NCI-H1436 treated with DMSO at 0.1 percent for 48 hours (cell line): ENCODE data around the gene MICU1.

Source experiments
- DNase-seq: peaks from one replicate; lab custom pipeline; 2025; lab: John Stamatoyannopoulos, UW

Gene MICU1

GRCh38 chr10:72630144-72630543 is 4.3 kb upstream of the MICU1 start:
- no peak for DNase-seq

DNA sequence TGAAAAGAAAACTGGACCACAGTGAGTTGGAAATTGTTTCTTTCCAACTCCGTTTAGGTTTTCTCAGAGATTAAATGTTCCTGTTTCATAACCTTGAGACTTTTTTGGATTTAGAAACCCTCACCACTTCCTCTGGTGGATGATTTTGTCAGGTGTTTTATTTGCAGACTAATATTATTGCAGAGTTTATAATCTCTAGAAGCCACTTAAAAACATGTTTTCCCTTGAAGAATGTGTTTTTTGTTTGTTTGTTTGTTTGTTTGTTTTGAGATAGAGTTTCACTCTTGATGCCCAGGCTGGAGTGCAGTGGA is 520 bp upstream of the MICU1 start:
- no peak for DNase-seq

DNA sequence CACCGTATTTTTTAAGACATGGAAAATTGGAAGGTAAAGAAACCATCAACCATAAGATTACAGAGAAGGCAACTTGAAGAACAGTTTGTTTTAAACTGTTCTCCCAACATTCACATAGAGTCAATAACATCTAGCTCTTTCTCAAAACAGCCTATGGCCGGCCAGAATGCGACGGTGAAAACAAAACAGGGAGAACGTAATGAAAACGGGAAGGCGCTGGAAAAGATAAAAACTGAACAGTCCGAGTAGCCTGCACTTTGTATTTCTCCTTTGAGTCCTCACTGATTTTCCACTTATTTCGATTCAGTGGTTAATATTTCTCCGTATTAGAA is 637 bp downstream of the MICU1 start:
- no peak for DNase-seq

GRCh38 chr10:72622271-72622670 is 3.6 kb downstream of the MICU1 start:
- no peak for DNase-seq

DNA sequence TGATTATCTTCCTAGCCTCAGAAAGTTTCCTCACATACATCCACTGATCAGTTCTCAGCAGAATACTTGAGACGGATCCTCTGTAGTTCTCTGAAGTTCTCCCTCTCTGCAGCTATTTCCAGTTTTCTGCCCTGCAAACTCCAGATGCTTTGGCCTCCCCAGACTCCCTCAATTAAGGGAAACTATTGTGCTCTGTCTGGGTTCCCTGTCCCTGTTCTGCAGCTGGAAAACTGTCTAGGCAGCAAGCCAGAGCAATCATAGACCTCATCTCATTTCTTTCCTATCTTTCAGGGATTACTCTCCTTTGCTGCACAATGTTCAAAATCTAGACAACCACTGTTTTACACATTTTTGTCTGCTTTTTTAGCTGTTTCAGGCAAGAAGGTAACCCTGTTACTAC is 9.2 kb downstream of the MICU1 start:
- no peak for DNase-seq

- no peak for DNase-seq
These were observed 9.9 kb downstream of the MICU1 start for GRCh38 chr10:72615970-72616369.

DNA sequence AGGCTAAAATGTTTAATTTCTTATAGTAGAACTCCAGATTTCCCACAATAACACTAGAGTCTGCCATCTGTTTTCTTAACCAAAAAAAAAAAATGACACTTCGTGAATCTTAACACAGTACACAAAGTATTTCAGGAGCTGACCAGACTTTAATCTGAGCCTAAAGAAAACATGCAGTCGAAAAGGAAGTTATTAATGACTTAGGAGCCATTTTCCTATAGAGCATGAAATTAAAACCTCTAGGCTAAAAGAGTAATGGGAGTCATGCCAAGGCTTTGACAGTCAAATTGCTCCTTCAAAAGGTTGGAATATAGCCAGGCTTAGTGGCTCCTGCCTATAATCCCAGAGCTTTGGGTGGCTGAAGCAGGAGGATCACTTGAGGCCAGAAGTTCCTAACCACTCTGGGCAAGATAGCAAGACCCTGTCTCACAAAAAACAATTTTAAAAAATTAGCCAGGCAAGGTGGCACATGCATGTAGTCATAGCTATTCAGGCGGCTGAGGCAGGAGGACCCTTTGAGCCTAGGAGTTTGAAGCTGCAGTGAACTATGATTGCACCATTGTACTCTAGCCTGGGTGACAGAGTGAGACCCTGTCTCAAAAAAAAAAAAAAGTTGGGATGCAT is 13.6 kb downstream of the MICU1 start:
- DNase-seq = peak; percentile 37

GRCh38 chr10:72611783-72612182 is 14.1 kb downstream of the MICU1 start:
- no peak for DNase-seq

- no peak for DNase-seq
These were observed 15.4 kb downstream of the MICU1 start for GRCh38 chr10:72610466-72610865.

GRCh38 chr10:72605122-72605521 is 20.8 kb downstream of the MICU1 start:
- no peak for DNase-seq

GRCh38 chr10:72601144-72601543 is 24.7 kb downstream of the MICU1 start:
- DNase-seq = no peak

- DNase-seq = no peak
These were observed 26.8 kb downstream of the MICU1 start for GRCh38 chr10:72598769-72599701.

DNA sequence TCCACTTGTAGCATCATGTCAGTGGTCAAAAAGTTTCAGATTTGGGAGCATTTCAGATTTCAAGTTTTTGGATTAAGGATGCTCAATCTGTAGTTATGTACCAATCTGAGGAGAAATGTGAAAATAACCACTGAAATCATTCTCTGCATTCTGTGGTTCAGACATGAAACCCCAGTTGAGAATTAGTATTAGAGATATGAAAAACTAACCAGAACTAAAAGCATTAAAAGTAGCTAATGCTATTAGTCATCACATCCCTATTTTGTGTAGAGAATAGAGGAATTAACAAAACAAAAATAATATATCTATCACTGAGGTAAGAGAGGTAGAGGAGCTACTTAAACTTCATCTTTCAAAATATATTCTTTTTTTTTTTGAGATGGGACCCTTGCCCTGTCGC is 28.0 kb downstream of the MICU1 start:
- no peak for DNase-seq

DNA sequence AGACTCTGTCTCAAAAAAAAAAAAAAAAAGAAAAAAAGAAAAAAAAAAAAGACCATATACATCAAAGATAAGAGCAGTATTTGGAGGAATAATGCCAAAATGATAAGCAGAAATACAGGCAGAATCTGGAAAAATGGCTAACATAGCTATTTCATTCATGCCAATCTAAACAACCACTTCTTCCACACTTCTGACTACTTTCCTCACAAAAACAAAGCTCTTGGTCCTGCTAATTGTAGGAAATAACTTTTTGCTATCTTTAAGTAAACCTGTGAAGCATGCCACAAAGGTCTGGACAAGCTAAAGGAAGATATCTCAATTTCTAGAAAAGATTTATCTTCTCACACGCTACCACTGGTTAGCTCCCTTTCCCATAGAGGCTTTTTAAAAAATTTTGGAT is 30.4 kb downstream of the MICU1 start:
- no peak for DNase-seq

- no peak for DNase-seq
These were observed 31.9 kb downstream of the MICU1 start for GRCh38 chr10:72593963-72594362.

DNA sequence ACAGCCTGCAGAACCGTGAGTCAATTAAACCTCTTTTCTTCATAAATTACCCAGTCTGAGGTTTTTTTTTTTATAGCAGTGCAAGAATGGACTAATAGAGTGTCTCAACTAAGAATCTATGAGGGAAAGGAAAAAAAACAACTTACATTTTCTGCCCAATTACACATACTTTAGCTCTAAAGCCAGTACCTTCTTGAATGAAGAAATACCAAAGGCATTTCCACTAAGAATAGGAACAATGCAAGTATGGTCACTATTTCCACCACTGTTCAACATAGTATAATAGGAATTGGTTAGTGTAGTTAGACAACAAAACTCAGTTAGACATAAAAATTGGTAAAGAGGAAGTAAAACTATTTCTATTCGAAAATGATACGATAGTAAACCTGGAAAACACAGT is 37.6 kb downstream of the MICU1 start:
- no peak for DNase-seq

GRCh38 chr10:72587568-72587967 is 38.3 kb downstream of the MICU1 start:
- DNase-seq = no peak

DNA sequence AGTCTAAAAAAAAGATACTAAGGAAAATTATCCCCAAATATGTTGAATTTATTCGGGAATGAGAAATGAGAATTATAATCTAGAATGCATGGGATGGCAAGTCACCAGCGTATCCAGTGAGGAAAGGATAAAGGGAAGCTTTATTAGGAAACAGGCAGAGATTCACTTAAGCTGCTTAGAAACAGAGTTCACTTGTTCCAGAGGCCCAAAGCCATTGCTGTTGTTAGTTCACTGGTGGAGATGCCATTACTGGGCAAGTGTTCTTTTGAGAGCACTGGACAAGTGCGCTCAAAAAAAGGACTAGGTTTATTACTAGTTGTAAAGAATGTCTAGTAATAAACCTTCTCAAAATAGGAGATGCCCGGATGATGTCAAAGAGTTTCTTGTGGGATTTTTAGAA is 51.2 kb downstream of the MICU1 start:
- no peak for DNase-seq

GRCh38 chr10:72573079-72573478 is 52.8 kb downstream of the MICU1 start:
- no peak for DNase-seq

DNA sequence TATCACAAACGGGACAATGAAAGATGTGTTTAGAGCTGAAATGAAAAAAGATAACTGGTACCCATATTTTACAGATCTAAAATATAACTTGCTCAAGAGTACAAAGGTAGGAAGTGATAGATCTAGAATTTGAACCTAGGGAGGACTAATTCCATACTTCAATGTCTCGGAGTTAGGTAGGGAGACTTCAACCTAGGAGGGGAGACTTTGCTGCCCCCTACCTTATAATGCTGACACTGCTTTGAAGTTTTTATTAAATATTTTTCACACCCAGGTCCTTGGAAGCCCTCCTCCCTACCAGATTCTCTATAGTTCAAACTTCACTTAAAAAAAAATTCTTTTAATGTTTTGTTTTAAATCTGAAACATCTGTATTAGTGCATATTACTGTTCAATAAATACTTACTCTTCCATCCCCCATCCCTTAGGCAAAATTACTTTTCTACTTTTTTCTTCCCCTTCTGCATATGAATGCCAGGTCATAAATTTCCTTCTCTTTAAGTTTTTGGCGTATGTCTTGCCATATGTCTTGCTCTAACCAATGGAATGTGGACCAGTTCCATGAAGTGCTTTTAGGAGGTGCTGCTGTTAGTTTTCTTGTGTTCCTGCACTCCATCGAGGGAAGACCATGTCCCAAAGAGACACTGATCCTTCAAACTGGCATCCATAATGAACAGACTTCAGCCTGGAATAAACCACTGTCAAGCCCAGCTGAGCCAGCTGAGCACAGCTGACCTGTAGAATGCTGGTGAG is 57.8 kb downstream of the MICU1 start:
- DNase-seq = no peak

GRCh38 chr10:72567421-72567820 is 58.5 kb downstream of the MICU1 start:
- no peak for DNase-seq

DNA sequence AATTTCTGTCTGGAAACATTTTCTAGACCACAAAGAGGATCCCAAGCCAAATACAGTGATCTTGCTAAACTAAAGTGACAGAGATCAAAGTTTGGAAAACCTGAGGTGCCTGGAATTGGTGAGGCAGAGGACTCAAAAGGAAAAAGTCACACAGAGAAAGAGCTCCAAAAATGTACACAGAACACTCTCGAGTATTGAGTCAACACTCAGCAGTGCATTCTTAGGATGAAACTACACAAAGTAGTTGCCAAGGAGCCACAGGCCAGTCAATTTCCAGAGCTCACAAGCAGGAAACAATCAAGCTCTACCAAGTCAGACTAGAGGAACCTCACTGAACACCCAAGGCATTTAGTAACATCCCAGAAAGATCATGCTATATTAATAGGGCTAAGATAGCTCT is 61.3 kb downstream of the MICU1 start:
- no peak for DNase-seq

- DNase-seq = no peak
These were observed 62.4 kb downstream of the MICU1 start for GRCh38 chr10:72563327-72563932.
